Measurements from ENCODE around the gene RSBN1L.

RSBN1L gene

DNA sequence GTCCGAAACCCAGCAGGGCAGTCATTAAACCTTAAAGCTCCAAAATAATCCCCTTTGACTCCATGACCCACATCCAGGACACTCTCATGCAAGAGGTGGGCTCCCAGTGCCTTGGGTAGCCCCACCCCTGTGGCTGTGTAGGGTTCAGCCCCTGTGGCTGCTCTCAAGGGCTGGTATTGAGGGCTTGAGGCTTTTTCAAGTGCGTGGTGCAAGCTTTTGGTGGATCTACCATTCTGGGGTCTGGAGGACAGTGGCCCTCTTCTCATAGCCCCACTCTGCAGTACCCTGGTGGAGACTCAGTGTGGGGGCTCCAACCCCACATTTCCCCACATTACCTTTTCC, 50.5 kb downstream of the RSBN1L start:
- TF ChIP-seq FOXP2 (optimal IDR thresholded peaks at IDR 0.05; ENCODE audit: borderline replicate concordance, extremely low read depth, extremely low read length, insufficient read depth) (no peak), TAF1 (IDR thresholded peaks at IDR 0.05; ENCODE audit: borderline replicate concordance, insufficient read depth, low read length) (no peak), SIN3A (IDR thresholded peaks at IDR 0.05; ENCODE audit: borderline replicate concordance, insufficient read depth, low read length) (no peak), POLR2AphosphoS5 (IDR thresholded peaks at IDR 0.05; ENCODE audit: low read depth, low read length) (no peak)
- TF ChIP-seq, protein P1, sequence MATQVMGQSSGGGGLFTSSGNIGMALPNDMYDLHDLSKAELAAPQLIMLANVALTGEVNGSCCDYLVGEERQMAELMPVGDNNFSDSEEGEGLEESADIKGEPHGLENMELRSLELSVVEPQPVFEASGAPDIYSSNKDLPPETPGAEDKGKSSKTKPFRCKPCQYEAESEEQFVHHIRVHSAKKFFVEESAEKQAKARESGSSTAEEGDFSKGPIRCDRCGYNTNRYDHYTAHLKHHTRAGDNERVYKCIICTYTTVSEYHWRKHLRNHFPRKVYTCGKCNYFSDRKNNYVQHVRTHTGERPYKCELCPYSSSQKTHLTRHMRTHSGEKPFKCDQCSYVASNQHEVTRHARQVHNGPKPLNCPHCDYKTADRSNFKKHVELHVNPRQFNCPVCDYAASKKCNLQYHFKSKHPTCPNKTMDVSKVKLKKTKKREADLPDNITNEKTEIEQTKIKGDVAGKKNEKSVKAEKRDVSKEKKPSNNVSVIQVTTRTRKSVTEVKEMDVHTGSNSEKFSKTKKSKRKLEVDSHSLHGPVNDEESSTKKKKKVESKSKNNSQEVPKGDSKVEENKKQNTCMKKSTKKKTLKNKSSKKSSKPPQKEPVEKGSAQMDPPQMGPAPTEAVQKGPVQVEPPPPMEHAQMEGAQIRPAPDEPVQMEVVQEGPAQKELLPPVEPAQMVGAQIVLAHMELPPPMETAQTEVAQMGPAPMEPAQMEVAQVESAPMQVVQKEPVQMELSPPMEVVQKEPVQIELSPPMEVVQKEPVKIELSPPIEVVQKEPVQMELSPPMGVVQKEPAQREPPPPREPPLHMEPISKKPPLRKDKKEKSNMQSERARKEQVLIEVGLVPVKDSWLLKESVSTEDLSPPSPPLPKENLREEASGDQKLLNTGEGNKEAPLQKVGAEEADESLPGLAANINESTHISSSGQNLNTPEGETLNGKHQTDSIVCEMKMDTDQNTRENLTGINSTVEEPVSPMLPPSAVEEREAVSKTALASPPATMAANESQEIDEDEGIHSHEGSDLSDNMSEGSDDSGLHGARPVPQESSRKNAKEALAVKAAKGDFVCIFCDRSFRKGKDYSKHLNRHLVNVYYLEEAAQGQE (IDR thresholded peaks at IDR 0.05; ENCODE audit: insufficient read depth in 1 of 2, low read depth in 2 of 2, low read length in 2 of 2) = no peak

DNA sequence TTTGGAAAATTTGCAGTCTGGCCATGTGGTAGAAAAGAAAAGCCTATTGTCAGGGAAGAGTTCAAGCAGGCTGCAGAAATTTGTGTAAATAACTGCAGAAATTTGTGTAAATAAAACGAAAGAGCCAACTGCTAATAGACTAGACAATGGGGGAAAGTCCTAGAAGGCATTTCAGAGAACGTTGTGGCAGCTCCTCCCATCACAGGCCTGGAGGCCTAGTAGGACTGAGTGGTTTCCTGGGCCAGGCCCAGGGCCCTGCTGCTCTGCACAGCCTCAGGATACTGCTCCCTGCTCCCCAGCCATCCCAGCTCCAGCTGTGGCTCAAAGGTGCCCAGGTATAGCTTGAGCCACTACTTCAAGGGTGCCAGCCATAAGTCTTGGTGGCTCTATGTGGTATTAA, 50.9 kb downstream of the RSBN1L start:
- TF ChIP-seq TAF1 (IDR thresholded peaks at IDR 0.05; ENCODE audit: borderline replicate concordance, insufficient read depth, low read length) = no peak
- TF ChIP-seq, protein P1 (IDR thresholded peaks at IDR 0.05; ENCODE audit: insufficient read depth in 1 of 2, low read depth in 2 of 2, low read length in 2 of 2) = no peak
- TF ChIP-seq FOXP2 (optimal IDR thresholded peaks at IDR 0.05; ENCODE audit: borderline replicate concordance, extremely low read depth, extremely low read length, insufficient read depth) = no peak

DNA sequence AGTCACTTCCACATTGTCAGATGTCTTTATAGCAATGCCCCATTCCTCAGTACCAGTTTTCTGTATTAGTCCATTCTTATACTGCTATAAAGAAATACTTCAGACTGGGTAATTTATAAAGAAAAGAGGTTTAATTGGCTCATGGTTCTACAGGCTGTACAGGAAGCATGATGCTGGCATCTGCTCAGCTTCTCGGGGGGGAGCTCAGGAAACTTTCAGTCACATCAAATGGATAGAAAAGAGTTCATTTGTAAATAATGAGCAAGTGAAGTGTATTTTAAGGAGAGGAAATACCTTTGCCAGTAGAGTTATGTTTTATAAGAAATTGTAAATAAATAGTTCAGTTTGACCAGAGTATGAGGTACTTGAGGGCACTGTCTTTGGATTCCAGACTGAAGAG, 51.5 kb downstream of the RSBN1L start:
- TF ChIP-seq FOXP2 (optimal IDR thresholded peaks at IDR 0.05; ENCODE audit: borderline replicate concordance, extremely low read depth, extremely low read length, insufficient read depth) = no peak
- TF ChIP-seq TAF1 (IDR thresholded peaks at IDR 0.05; ENCODE audit: borderline replicate concordance, insufficient read depth, low read length) = no peak
- TF ChIP-seq, protein P1 (IDR thresholded peaks at IDR 0.05; ENCODE audit: insufficient read depth in 1 of 2, low read depth in 2 of 2, low read length in 2 of 2) = no peak
- no peak for TF ChIP-seq POLR2AphosphoS5 (IDR thresholded peaks at IDR 0.05; ENCODE audit: low read depth, low read length)
- TF ChIP-seq SIN3A (IDR thresholded peaks at IDR 0.05; ENCODE audit: borderline replicate concordance, insufficient read depth, low read length) = no peak

DNA sequence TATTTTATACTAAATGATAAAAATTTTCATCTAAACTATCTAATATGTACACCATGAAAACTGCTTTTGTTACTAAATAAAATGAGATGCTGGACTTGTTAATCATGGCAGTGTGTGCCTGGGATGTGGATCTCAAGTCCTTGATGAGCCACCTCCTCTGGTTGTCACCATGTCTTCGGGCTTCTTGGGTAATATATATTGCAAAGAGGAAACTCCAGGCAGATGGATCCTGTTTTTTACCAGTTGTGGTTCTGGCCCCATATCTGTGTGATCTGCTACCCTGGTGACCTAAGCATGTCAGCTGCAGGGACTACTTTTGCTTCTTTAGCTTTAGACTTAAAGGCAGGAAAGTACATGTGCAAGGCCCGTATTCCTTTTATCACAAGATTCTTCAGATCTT, 55.8 kb downstream of the RSBN1L start:
- TF ChIP-seq TAF1 (IDR thresholded peaks at IDR 0.05; ENCODE audit: borderline replicate concordance, insufficient read depth, low read length) = no peak
- no peak for TF ChIP-seq SIN3A (IDR thresholded peaks at IDR 0.05; ENCODE audit: borderline replicate concordance, insufficient read depth, low read length)
- TF ChIP-seq FOXP2 (optimal IDR thresholded peaks at IDR 0.05; ENCODE audit: borderline replicate concordance, extremely low read depth, extremely low read length, insufficient read depth) = no peak
- TF ChIP-seq POLR2AphosphoS5 (IDR thresholded peaks at IDR 0.05; ENCODE audit: low read depth, low read length) = no peak
- TF ChIP-seq, protein P1 (IDR thresholded peaks at IDR 0.05; ENCODE audit: insufficient read depth in 1 of 2, low read depth in 2 of 2, low read length in 2 of 2) = no peak

DNA sequence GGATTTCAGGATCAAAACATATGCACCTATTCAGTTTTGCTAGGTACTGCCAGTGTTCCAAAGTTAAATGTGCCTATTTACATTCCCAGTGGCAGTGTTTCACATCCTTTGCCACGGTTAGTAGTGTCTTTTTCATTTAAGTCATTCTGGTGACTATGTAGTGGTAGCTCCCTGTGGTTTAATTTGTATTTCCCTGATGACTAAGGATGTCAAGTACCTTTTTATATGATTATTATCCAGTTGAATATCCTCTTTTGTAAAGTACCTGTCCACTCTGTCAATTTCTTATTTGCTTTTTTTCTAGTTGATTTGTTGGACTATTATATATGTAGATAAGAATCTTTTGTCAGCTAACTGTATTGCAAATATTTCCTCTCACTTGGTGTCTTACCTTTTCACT, 56.9 kb downstream of the RSBN1L start:
- no peak for TF ChIP-seq FOXP2 (optimal IDR thresholded peaks at IDR 0.05; ENCODE audit: borderline replicate concordance, extremely low read depth, extremely low read length, insufficient read depth)
- TF ChIP-seq SIN3A (IDR thresholded peaks at IDR 0.05; ENCODE audit: borderline replicate concordance, insufficient read depth, low read length) = no peak
- no peak for TF ChIP-seq TAF1 (IDR thresholded peaks at IDR 0.05; ENCODE audit: borderline replicate concordance, insufficient read depth, low read length)
- TF ChIP-seq POLR2AphosphoS5 (IDR thresholded peaks at IDR 0.05; ENCODE audit: low read depth, low read length) = no peak
- TF ChIP-seq, protein P1 (IDR thresholded peaks at IDR 0.05; ENCODE audit: insufficient read depth in 1 of 2, low read depth in 2 of 2, low read length in 2 of 2) = no peak
